Thoracic aorta (tissue), 2 donors: ENCODE results near the gene MID1. TPM values are rescaled to one million over a fixed set of nuclear protein-coding genes. Genes with fewer than 3 reads are reported as not detected.

Source experiments
- ATAC-seq: fragments of 150-250 bp; one replicate; pipeline ENCODE4 v1.8.0; 2017; ENCODE audit warnings: low read depth; ENCODE audit not compliant: insufficient number of reproducible peaks, low FRiP score
- DNase-seq: peaks from one replicate; pipeline ENCODE4 v3.0.0-alpha.2; 2020; ENCODE audit warnings: low spot score
- H3K27ac ChIP-seq, 2 donors: fragments of 200-600 bp; sonication (generic); 1 replicate in 1 of 2; 2 replicates in 1 of 2; pipeline ENCODE4 v1.5.1; 2016; ENCODE audit warnings: mild to moderate bottlenecking in 2 of 2, moderate library complexity in 2 of 2
- H3K27me3 ChIP-seq: fragments of 200-600 bp; sonication (generic); replicated peaks from 2 replicates; pipeline ENCODE4 v1.6.0; 2016; ENCODE audit warnings: mild to moderate bottlenecking; ENCODE audit not compliant: insufficient read depth
- H3K36me3 ChIP-seq: fragments of 200-600 bp; sonication (generic); one replicate; pipeline ENCODE4 v1.5.1; 2016
- H3K4me1 ChIP-seq, 2 donors: fragments of 200-600 bp; sonication (generic); 1 replicate in 1 of 2; 2 replicates in 1 of 2; pipeline versions ENCODE4 v1.5.1 to v1.6.0; 2016; ENCODE audit warnings: low read depth in 2 of 2, mild to moderate bottlenecking in 1 of 2; ENCODE audit not compliant: control insufficient read depth in 1 of 2
- H3K4me3 ChIP-seq: fragments of 200-600 bp; sonication (generic); 2 replicates; pipeline ENCODE4 v1.5.1; 2016; ENCODE audit warnings: mild to moderate bottlenecking
- H3K9me3 ChIP-seq: fragments of 200-600 bp; sonication (generic); 2 replicates; pipeline ENCODE4 v1.5.1; 2016
- total RNA-seq, 2 donors: library from RNA; depleted of rRNA; stranded (reverse); fragments of >200 nt; gene quantifications; one replicate each; pipeline versions ENCODE4 v1.1.0 to v1.2.3, GENCODE V29; 2016
- TF ChIP-seq, protein P1 (sequence below): fragments of 200-600 bp; sonication (generic); IDR thresholded peaks from one replicate; pipeline ENCODE4 v1.5.1; 2019; ENCODE audit warnings: antibody characterized with exemption

The MID1 gene
- total RNA-seq, 2 donors from 2014 or later: 37.0 to 37.7 TPM

- H3K27ac ChIP-seq: no peak overlapping the region
- DNase-seq (no peak), ATAC-seq (no peak)
- no peaks in the 10 kb centered on the region for H3K9me3 ChIP-seq
- no peaks in the 10 kb centered on the region for H3K36me3 ChIP-seq
- TF ChIP-seq, protein P1, sequence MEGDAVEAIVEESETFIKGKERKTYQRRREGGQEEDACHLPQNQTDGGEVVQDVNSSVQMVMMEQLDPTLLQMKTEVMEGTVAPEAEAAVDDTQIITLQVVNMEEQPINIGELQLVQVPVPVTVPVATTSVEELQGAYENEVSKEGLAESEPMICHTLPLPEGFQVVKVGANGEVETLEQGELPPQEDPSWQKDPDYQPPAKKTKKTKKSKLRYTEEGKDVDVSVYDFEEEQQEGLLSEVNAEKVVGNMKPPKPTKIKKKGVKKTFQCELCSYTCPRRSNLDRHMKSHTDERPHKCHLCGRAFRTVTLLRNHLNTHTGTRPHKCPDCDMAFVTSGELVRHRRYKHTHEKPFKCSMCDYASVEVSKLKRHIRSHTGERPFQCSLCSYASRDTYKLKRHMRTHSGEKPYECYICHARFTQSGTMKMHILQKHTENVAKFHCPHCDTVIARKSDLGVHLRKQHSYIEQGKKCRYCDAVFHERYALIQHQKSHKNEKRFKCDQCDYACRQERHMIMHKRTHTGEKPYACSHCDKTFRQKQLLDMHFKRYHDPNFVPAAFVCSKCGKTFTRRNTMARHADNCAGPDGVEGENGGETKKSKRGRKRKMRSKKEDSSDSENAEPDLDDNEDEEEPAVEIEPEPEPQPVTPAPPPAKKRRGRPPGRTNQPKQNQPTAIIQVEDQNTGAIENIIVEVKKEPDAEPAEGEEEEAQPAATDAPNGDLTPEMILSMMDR: no peak
- H3K4me1 ChIP-seq: peaks cover 0 to 19% of the 10 kb centered on the region in 2 donors
- no peak overlapping the region for H3K4me3 ChIP-seq
- no peaks in the 10 kb centered on the region for H3K27me3 ChIP-seq
Observed at GRCh38 chrX:10480861-10481260, 139.5 kb downstream of the MID1 start.

GRCh38 chrX:10479508-10479907, 140.9 kb downstream of the MID1 start:
- H3K27ac ChIP-seq: no peak overlapping the region

DNA sequence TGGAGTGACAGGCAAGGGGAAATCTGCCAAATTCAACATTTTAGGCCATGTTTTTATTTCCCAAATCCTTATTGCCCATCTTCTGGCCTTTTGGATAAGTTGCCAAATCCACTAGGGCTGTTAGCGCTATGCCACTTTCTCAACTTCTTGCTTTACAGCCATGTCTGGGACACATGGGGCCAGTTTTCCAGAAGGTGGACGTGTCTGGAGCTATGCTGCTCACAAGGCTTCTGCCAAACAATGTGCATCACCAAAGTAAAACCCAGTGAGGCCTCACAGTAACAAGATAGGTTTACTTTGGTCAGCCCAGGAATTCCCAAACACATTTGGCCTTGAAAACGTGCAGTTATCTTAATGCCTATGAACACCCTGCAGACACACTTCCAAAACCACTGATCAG, 142.9 kb downstream of the MID1 start:
- Histone ChIP-seq H3K4me1 (peaks cover 4 to 20% of the 10 kb centered on the region in 2 donors), H3K9me3 (no peaks in the 10 kb centered on the region), H3K36me3 (no peaks in the 10 kb centered on the region), H3K27ac (no peak overlapping the region), H3K4me3 (no peak overlapping the region), H3K27me3 (no peaks in the 10 kb centered on the region)
- TF ChIP-seq, protein P1: no peak
- no peak for DNase-seq
- ATAC-seq: no peak

More at GRCh38 chrX:10479508-10479907, 140.9 kb downstream of the MID1 start:
- ATAC-seq: no peak
- peaks cover 0 to 17% of the 10 kb centered on the region in 2 donors for H3K4me1 ChIP-seq
- no peaks in the 10 kb centered on the region for H3K36me3 ChIP-seq
- H3K4me3 ChIP-seq: no peak overlapping the region
- H3K27me3 ChIP-seq: no peaks in the 10 kb centered on the region
- TF ChIP-seq, protein P1: no peak
- no peaks in the 10 kb centered on the region for H3K9me3 ChIP-seq
- DNase-seq: no peak

GRCh38 chrX:10474913-10475568, 145.3 kb downstream of the MID1 start:
- no peak overlapping the region for H3K27ac ChIP-seq
- no peaks in the 10 kb centered on the region for H3K9me3 ChIP-seq
- TF ChIP-seq, protein P1: no peak
- DNase-seq (no peak), ATAC-seq (no peak)
- no peaks in the 10 kb centered on the region for H3K27me3 ChIP-seq
- no peak overlapping the region for H3K4me3 ChIP-seq
- no peaks in the 10 kb centered on the region for H3K36me3 ChIP-seq
- peaks cover 4 to 24% of the 10 kb centered on the region in 2 donors for H3K4me1 ChIP-seq

- Histone ChIP-seq H3K27ac (no peak overlapping the region), H3K36me3 (no peaks in the 10 kb centered on the region)
- no peak for DNase-seq
Observed at GRCh38 chrX:10474510-10474909, 145.9 kb downstream of the MID1 start.

More at GRCh38 chrX:10474510-10474909, 145.9 kb downstream of the MID1 start:
- H3K27me3 ChIP-seq: no peaks in the 10 kb centered on the region
- TF ChIP-seq, protein P1: no peak
- no peaks in the 10 kb centered on the region for H3K9me3 ChIP-seq
- H3K4me3 ChIP-seq: no peak overlapping the region
- peaks cover 4 to 24% of the 10 kb centered on the region in 2 donors for H3K4me1 ChIP-seq
- no peak for ATAC-seq
